Aorta (tissue), 5 donors: ENCODE measurements around the gene THEM4. TPM values are rescaled to one million over a fixed set of nuclear protein-coding genes. Genes with fewer than 3 reads are reported as not detected.

ENCODE experiments used
- ATAC-seq: fragments of 200-7000 bp; cut with Tn5 transposase; one replicate; pipeline ENCODE4 v1.9.1; 2022; ENCODE audit warnings: moderate library complexity; ENCODE audit not compliant: low FRiP score
- DNase-seq, 2 donors: peaks; one replicate each; pipeline ENCODE4 v3.0.0-alpha.2; 2020
- H3K27ac ChIP-seq, 2 donors: one replicate each; pipeline ENCODE4 v1.5.1; 2013; ENCODE audit warnings: low read length in 2 of 2, mild to moderate bottlenecking in 2 of 2, moderate library complexity in 2 of 2, control low read depth in 1 of 2, inconsistent platforms in 1 of 2, low read depth in 1 of 2
- H3K27me3 ChIP-seq, 2 donors: one replicate each; pipeline ENCODE4 v1.6.1; 2013; ENCODE audit warnings: control low read depth in 1 of 2, low read length in 1 of 2, mild to moderate bottlenecking in 1 of 2, moderate library complexity in 1 of 2; ENCODE audit not compliant: insufficient read depth in 2 of 2, control insufficient read depth in 1 of 2
- H3K36me3 ChIP-seq, 2 donors: one replicate each; pipeline ENCODE4 v1.6.1; 2013; ENCODE audit warnings: control low read depth in 1 of 2, low read length in 1 of 2, mild to moderate bottlenecking in 1 of 2; ENCODE audit not compliant: insufficient read depth in 2 of 2, control insufficient read depth in 1 of 2
- H3K4me1 ChIP-seq, 2 donors: one replicate each; pipeline ENCODE4 v1.6.1; 2013; ENCODE audit warnings: low read length in 2 of 2, control low read depth in 1 of 2, mild to moderate bottlenecking in 1 of 2, moderate library complexity in 1 of 2; ENCODE audit not compliant: insufficient read depth in 2 of 2, control insufficient read depth in 1 of 2
- H3K4me3 ChIP-seq, 2 donors: one replicate each; pipeline ENCODE4 v1.5.1; 2013; ENCODE audit warnings: low read length in 2 of 2, control low read depth in 1 of 2, mild to moderate bottlenecking in 1 of 2
- H3K9me3 ChIP-seq: one replicate; pipeline ENCODE4 v1.6.1; 2013; ENCODE audit warnings: mild to moderate bottlenecking, low read length; ENCODE audit not compliant: control insufficient read depth
- WGBS, 2 donors: extraction: QIAGEN DNeasy Blood & Tissue Kit; methylation state at CpG; one replicate each; pipeline ENCODE4 v1.1.7; 2013; 5-methylcytosine and 5-hydroxymethylcytosine counted together
- intact Hi-C, 2 donors: fragments of 100-400 bp; cut with DNase I; formaldehyde crosslinking; loops; one replicate each; pipeline versions ENCODE4 v1.14.2 to v1.15.0; 2022
- long read RNA-seq, 2 donors: library from polyadenylated mRNA; unstranded; transcript quantifications; one replicate each; pipeline ENCODE4 v2.0.0, GENCODE V29; 2020 to 2021
- polyA plus RNA-seq, 2 donors: library from polyadenylated mRNA; stranded (reverse); fragments of 200-250 nt; gene quantifications; one replicate each; pipeline ENCODE4 v1.2.3, GENCODE V29; 2013
- total RNA-seq, 2 donors: library from RNA; stranded (reverse); fragmentation: NEBNext Ultra II Directional; extraction: Animal tissue kit (Norgen Biotek cat#: 25700); gene quantifications; one replicate each; pipeline ENCODE4 v1.2.1, GENCODE V29; 2021
- donor health status: healthy with polysubstance abuse.
- donor health status: Bipolar disorder and iron deficiency.
- donor health status: DM: no; HTN: no; CAD: no.
- donor health status: DM: no; HTN: no; CAD: no.
- donor health status: DM: yes; HTN: yes; CAD: no.

The THEM4 gene
- total RNA-seq = 10 to 100 TPM; 11.8 to 17.5 TPM
- polyA plus RNA-seq = 10 to 100 TPM in 1 of 2 donors, 1 to 10 TPM in 1; 3.8 to 12.3 TPM
- long read RNA-seq, donor 1, transcript THEM4-202 (7 exons, 1,832 nt) = minor isoform, 5 of 24 reads
- long read RNA-seq, donor 1, transcript THEM4-201 (6 exons, 2,377 nt) = major isoform, 13 of 24 reads
- long read RNA-seq, donor 1, partial matches to known transcripts = 1 of 24 reads
- long read RNA-seq, donor 1, other reads (novel, unspliced or antisense) = 5 of 24 reads
- long read RNA-seq, donor 2, partial matches to known transcripts = 0 of 3 reads
- long read RNA-seq, donor 2, other reads (novel, unspliced or antisense) = 1 of 3 reads

- intact Hi-C loops = no loop called here
- Histone ChIP-seq H3K9me3 (no peaks in the 10 kb centered on the region), H3K36me3 (no peaks in the 10 kb centered on the region), H3K4me3 (peak within 1 kb of the TSS; percentile 59 to 71), H3K27me3 (no peaks in the 10 kb centered on the region), H3K4me1 (no peaks in the 10 kb centered on the region), H3K27ac (peak within 1 kb of the TSS in 1 of 2 donors; percentile 82)
- 0 to 1% methylated on average over 73 of the region's 73 CpGs for WGBS, 2 donors
- peak; percentile 99 for DNase-seq
- ATAC-seq = peak; percentile 100
These were observed at the start of gene THEM4 for GRCh38 chr1:151909167-151910149. Gene THEM4 (minus strand): TSS chr1:151909511. CDS start chr1:151909458, 53 bp downstream.

DNA sequence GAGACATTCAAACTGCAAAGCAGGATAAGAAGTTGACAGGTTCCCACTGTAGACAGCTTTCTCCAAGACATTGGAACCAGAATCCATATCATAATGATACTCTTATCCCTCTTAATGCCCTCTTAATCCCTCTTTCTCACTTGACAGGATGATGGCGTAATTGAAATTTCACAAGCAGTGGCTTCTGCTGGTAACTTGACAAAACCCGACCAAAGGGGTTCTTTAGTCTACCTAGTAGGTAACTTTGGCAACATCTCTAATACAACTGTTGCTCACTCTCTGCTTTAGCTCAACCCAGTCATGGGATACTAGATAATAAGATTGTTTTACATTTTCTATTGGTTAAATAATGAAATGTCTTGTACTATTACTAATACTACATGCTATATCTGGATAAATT lies 49.6 kb upstream of the THEM4 start:
- DNase-seq (no peak), ATAC-seq (no peak)
- Histone ChIP-seq H3K27me3 (no peaks in the 10 kb centered on the region), H3K4me3 (no peak overlapping the region), H3K27ac (no peak overlapping the region), H3K4me1 (no peaks in the 10 kb centered on the region), H3K9me3 (no peaks in the 10 kb centered on the region), H3K36me3 (no peaks in the 10 kb centered on the region)
- intact Hi-C loops = no loop called here
- 91 to 95% methylated on average over 2 of the region's 2 CpGs for WGBS, 2 donors

DNA sequence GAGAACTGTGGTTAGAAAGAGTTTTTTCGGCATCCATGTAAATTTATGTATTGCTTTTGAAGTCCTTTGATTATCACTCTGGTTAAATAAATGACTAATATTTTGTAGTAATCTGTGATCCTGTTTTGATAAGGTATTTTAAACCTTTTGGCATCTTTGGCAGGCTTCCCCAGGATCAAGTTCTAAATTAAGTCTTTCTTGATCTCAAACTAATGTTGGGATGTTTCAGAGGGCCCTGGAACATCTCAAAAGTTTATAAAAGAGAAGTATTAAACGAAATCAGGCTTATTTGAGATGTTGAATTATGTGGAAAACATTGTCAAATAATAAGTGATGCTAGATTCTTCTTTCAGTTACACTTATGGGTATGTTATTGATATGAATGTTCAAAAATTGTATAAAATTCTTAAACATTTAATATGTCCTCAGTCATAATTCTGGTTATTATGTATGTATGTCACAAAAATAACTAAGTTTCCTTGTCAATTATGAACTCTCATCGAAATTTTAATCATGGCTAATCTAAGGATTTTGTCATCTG lies 47.7 kb upstream of the THEM4 start:
- Histone ChIP-seq H3K36me3 (no peaks in the 10 kb centered on the region), H3K4me3 (no peak overlapping the region), H3K27ac (no peak overlapping the region), H3K9me3 (no peaks in the 10 kb centered on the region), H3K27me3 (no peaks in the 10 kb centered on the region), H3K4me1 (no peaks in the 10 kb centered on the region)
- DNase-seq = no peak
- 91 to 94% methylated on average over 3 of the region's 3 CpGs for WGBS, 2 donors
- ATAC-seq = no peak
- intact Hi-C loops = no loop called here

- intact Hi-C loops = no loop called here
- H3K9me3 ChIP-seq = no peaks in the 10 kb centered on the region
- 87 to 92% methylated on average over 7 of the region's 7 CpGs for WGBS, 2 donors
- H3K27ac ChIP-seq = no peak overlapping the region
- H3K27me3 ChIP-seq = no peaks in the 10 kb centered on the region
- H3K4me1 ChIP-seq = no peaks in the 10 kb centered on the region
- ATAC-seq (no peak), DNase-seq (no peak)
- H3K4me3 ChIP-seq = no peak overlapping the region
- no peaks in the 10 kb centered on the region for H3K36me3 ChIP-seq
These were observed 44.2 kb upstream of the THEM4 start for GRCh38 chr1:151953409-151954094.

DNA sequence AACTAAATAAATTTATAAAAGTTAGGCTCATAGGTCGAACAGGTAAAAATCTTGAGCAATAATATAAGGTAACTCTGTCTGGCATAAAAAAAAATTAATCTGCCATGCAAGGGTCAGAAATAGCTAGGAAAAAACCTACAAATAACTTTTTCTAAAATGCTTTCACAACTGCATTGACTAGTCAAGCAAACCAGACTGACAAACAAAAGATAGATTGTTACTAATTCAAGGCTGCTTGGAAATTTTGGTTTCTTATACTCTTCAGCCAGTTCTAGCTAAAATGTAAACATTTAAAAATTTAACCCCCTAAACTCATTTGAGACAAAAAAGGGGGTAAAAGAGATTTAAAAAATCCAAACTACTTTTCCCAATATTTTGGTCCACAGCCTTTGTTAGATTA lies 43.5 kb upstream of the THEM4 start:
- intact Hi-C loops = no loop called here
- no peak for ATAC-seq
- no peaks in the 10 kb centered on the region for H3K9me3 ChIP-seq
- DNase-seq = no peak
- H3K36me3 ChIP-seq = no peaks in the 10 kb centered on the region
- H3K4me3 ChIP-seq = no peak overlapping the region
- H3K27ac ChIP-seq = no peak overlapping the region
- H3K4me1 ChIP-seq = no peaks in the 10 kb centered on the region
- H3K27me3 ChIP-seq = no peaks in the 10 kb centered on the region
- WGBS, 2 donors = 79 to 83% methylated on average over 1 of the region's 1 CpG

- Histone ChIP-seq H3K4me1 (peaks cover 2% of the 10 kb centered on the region in 2 donors), H3K9me3 (no peaks in the 10 kb centered on the region), H3K4me3 (no peak overlapping the region), H3K27me3 (no peaks in the 10 kb centered on the region), H3K36me3 (no peaks in the 10 kb centered on the region), H3K27ac (no peak overlapping the region)
- WGBS, 2 donors = 94 to 96% methylated on average over 18 of the region's 18 CpGs
- no peak for ATAC-seq
- DNase-seq = no peak
- intact Hi-C loops = no loop called here
These were observed 40.3 kb upstream of the THEM4 start for GRCh38 chr1:151949371-151950193.

- DNase-seq = no peak
- Histone ChIP-seq H3K27ac (no peak overlapping the region), H3K36me3 (no peaks in the 10 kb centered on the region), H3K27me3 (no peaks in the 10 kb centered on the region), H3K9me3 (no peaks in the 10 kb centered on the region), H3K4me1 (peaks cover 2% of the 10 kb centered on the region in 2 donors), H3K4me3 (no peak overlapping the region)
- intact Hi-C loops = no loop called here
- ATAC-seq = no peak
- 93% methylated on average over 1 of the region's 1 CpG for WGBS, 2 donors
These were observed 39.2 kb upstream of the THEM4 start for GRCh38 chr1:151948506-151948905.

- peaks cover 2% of the 10 kb centered on the region in 2 donors for H3K4me1 ChIP-seq
- H3K36me3 ChIP-seq = no peaks in the 10 kb centered on the region
- H3K9me3 ChIP-seq = no peaks in the 10 kb centered on the region
- H3K27ac ChIP-seq = no peak overlapping the region
- no peak overlapping the region for H3K4me3 ChIP-seq
- no peaks in the 10 kb centered on the region for H3K27me3 ChIP-seq
- intact Hi-C loops = no loop called here
- 63 to 66% methylated on average over 2 of the region's 2 CpGs for WGBS, 2 donors
- no peak for ATAC-seq
- no peak for DNase-seq
These were observed 37.8 kb upstream of the THEM4 start for GRCh38 chr1:151947140-151947539.
